B cell (primary cell): Measurements from ENCODE around the gene PAN3. TPM values are rescaled to one million over a fixed set of nuclear protein-coding genes. Genes with fewer than 3 reads are reported as not detected.

Experiments used
- ATAC-seq: fragments of 200-7000 bp; cut with Tn5 transposase; one replicate; pipeline ENCODE4 v1.10.0; 2021; ENCODE audit warnings: low read depth, mild to moderate bottlenecking, moderate number of reproducible peaks, moderate library complexity
- CTCF ChIA-PET: fragments of 350-600 bp; sonication (Branson Sonifier 250); formaldehyde crosslinking; loops from one replicate; lab custom pipeline; 2021; ENCODE audit warnings: antibody characterized with exemption, inconsistent platforms; lab: Charles Lee
- POLR2A ChIA-PET: fragments of 350-600 bp; sonication (Branson Sonifier 250); formaldehyde crosslinking; loops from one replicate; lab custom pipeline; 2021; ENCODE audit warnings: antibody characterized with exemption; lab: Charles Lee
- DNase-seq: peaks from one replicate; pipeline ENCODE4 v3.0.0; 2013
- H2AFZ ChIP-seq: 2 replicates; pipeline ENCODE4 v1.6.1; 2012; ENCODE audit warnings: mild to moderate bottlenecking, low read depth, low read length; ENCODE audit not compliant: insufficient read depth, poor library complexity, severe bottlenecking
- H3K27ac ChIP-seq, 2 donors: 1 replicate in 1 of 2; 2 replicates in 1 of 2; pipeline ENCODE4 v1.5.1; 2012 to 2013; ENCODE audit warnings: low read length in 2 of 2, mild to moderate bottlenecking in 2 of 2, moderate library complexity in 1 of 2
- H3K27me3 ChIP-seq, 4 experiments: fragments of 200-600 bp in 1 of 4; sonication (generic) in 1 of 4; replicated peaks in 1 of 4; 1 replicate in 2 of 4; 2 replicates in 2 of 4; pipeline versions ENCODE4 v1.6.1 to v1.7.0; 2013 to 2016; ENCODE audit warnings: low read length in 3 of 4, mild to moderate bottlenecking in 2 of 4, mixed read lengths in 1 of 4, moderate library complexity in 1 of 4; ENCODE audit not compliant: insufficient read depth in 4 of 4, control insufficient read depth in 3 of 4; ENCODE audit errors: control extremely low read depth in 1 of 4
- H3K36me3 ChIP-seq, 2 experiments: replicated peaks in 1 of 2; 1 replicate in 1 of 2; 2 replicates in 1 of 2; pipeline versions ENCODE4 v1.6.1 to v1.7.1; 2013; ENCODE audit warnings: low read length in 1 of 2; ENCODE audit not compliant: insufficient read depth in 2 of 2, control insufficient read depth in 1 of 2; ENCODE audit errors: control extremely low read depth in 1 of 2, extremely low read depth in 1 of 2
- H3K4me1 ChIP-seq, 2 donors: fragments of 200-600 bp in 1 of 2; sonication (generic) in 1 of 2; 1 replicate in 1 of 2; 2 replicates in 1 of 2; pipeline versions ENCODE4 v1.5.1 to v1.6.1; 2013 to 2017; ENCODE audit warnings: low read length in 2 of 2; ENCODE audit not compliant: control insufficient read depth in 2 of 2, insufficient read depth in 2 of 2
- H3K4me2 ChIP-seq: replicated peaks from 2 replicates; pipeline ENCODE3; 2012; ENCODE audit warnings: mild to moderate bottlenecking, low read depth, low read length; ENCODE audit not compliant: poor library complexity, severe bottlenecking
- H3K4me3 ChIP-seq, 5 experiments: fragments of 200-600 bp in 1 of 5; sonication (generic) in 1 of 5; 1 replicate in 3 of 5; 2 replicates in 2 of 5; pipeline versions ENCODE4 v1.5.1 to v1.7.0; 2011 to 2016; ENCODE audit warnings: low read length in 4 of 5, mild to moderate bottlenecking in 4 of 5, low read depth in 2 of 5, control low read depth in 1 of 5, moderate library complexity in 1 of 5; ENCODE audit not compliant: insufficient read depth in 1 of 5; ENCODE audit errors: control extremely low read depth in 1 of 5, extremely low read depth in 1 of 5
- H3K79me2 ChIP-seq: fragments of 200-600 bp; sonication (generic); one replicate; pipeline ENCODE4 v1.6.0; 2016; ENCODE audit warnings: low read length; ENCODE audit not compliant: control insufficient read depth, insufficient read depth
- H3K9ac ChIP-seq: fragments of 200-600 bp; sonication (generic); 2 replicates; pipeline ENCODE4 v1.6.1; 2017; ENCODE audit warnings: mild to moderate bottlenecking, low read length, moderate library complexity
- H3K9me3 ChIP-seq, 3 donors: one replicate each; pipeline versions ENCODE4 v1.6.1 to v1.7.1; 2013; ENCODE audit warnings: low read length in 2 of 3; ENCODE audit not compliant: control insufficient read depth in 2 of 3, insufficient read depth in 1 of 3; ENCODE audit errors: control extremely low read depth in 1 of 3
- H4K20me1 ChIP-seq: 2 replicates; pipeline ENCODE4 v1.6.0; 2012; ENCODE audit warnings: mild to moderate bottlenecking, low read length; ENCODE audit not compliant: insufficient read depth, control insufficient read depth, poor library complexity, severe bottlenecking
- H3K27ac Mint-ChIP-seq: one replicate; pipeline ENCODE4 v1.8.0; 2021; ENCODE audit warnings: mixed read lengths
- H3K27me3 Mint-ChIP-seq: one replicate; pipeline ENCODE4 v1.8.0; 2021; ENCODE audit warnings: mixed read lengths
- H3K4me1 Mint-ChIP-seq: one replicate; pipeline ENCODE4 v1.8.0; 2021; ENCODE audit warnings: mixed read lengths
- H3K4me3 Mint-ChIP-seq: one replicate; pipeline ENCODE4 v1.8.0; 2021; ENCODE audit warnings: mixed read lengths
- H3K9me3 Mint-ChIP-seq: one replicate; pipeline ENCODE4 v1.8.0; 2022; ENCODE audit warnings: mixed read lengths; ENCODE audit not compliant: insufficient read depth
- EZH2 ChIP-seq: IDR thresholded peaks from 2 replicates; pipeline ENCODE4 v1.6.1; 2012; ENCODE audit warnings: borderline replicate concordance, low read depth, mild to moderate bottlenecking, moderate library complexity, low read length; ENCODE audit not compliant: insufficient read depth, poor library complexity, severe bottlenecking
- WGBS: methylation state at CpG from one replicate; pipeline ENCODE4 v1.1.5; 2013; ENCODE audit warnings: missing lambda C conversion rate; ENCODE audit not compliant: insufficient coverage; 5-methylcytosine and 5-hydroxymethylcytosine counted together
- intact Hi-C: fragments of 100-400 bp; cut with micrococcal nuclease; formaldehyde crosslinking; loops from one replicate; pipeline ENCODE4 v1.10.0; 2022
- polyA plus RNA-seq: library from polyadenylated mRNA; depleted of rRNA; stranded (reverse); fragments of >200 nt; gene quantifications from 2 replicates; pipeline ENCODE4 v1.2.3, GENCODE V29; 2012
- total RNA-seq, 2 donors: library from RNA; stranded (reverse); fragments of 120-200 nt in 1 of 2; gene quantifications; 1 replicate in 1 of 2; 2 replicates in 1 of 2; pipeline versions ENCODE4 v1.2.3 to v1.2.4, GENCODE V29; 2013 to 2022
- TF ChIP-seq, protein P1 (sequence below): fragments of 200-600 bp; IDR thresholded peaks from one replicate; pipeline ENCODE4 v1.8.0; 2022; ENCODE audit warnings: antibody characterized with exemption, mild to moderate bottlenecking

The PAN3 gene
- total and polyA plus RNA-seq, 2 donors (not counting 1 experiment from before 2014, with no cell fraction given) = 23.4 to 117 TPM

GRCh38 chr13:28219408-28220099 is 81.2 kb downstream of the PAN3 start:
- Histone ChIP-seq H3K27me3 (no peaks in the 10 kb centered on the region), H4K20me1 (no peaks in the 10 kb centered on the region), H3K9me3 (no peaks in the 10 kb centered on the region), H3K27ac (no peak overlapping the region), H3K79me2 (peaks cover 16% of the 10 kb centered on the region), H3K9ac (no peak overlapping the region), H2AFZ (no peak overlapping the region), H3K4me2 (no peak overlapping the region), H3K36me3 (peaks cover 1 to 15% of the 10 kb centered on the region in 2 experiments), H3K4me3 (no peak overlapping the region), H3K4me1 (no peaks in the 10 kb centered on the region)
- no peak overlapping the region for H3K4me3 Mint-ChIP-seq
- CTCF ChIA-PET = no interaction called here
- no peaks in the 10 kb centered on the region for H3K9me3 Mint-ChIP-seq
- intact Hi-C loops = loop anchor here (5.0 kb wide), 1 partner anchor 33 kb away; no protein-coding TSS in a partner anchor
- peaks cover 12% of the 10 kb centered on the region for H3K4me1 Mint-ChIP-seq
- TF ChIP-seq EZH2 = no peak
- TF ChIP-seq, protein P1, sequence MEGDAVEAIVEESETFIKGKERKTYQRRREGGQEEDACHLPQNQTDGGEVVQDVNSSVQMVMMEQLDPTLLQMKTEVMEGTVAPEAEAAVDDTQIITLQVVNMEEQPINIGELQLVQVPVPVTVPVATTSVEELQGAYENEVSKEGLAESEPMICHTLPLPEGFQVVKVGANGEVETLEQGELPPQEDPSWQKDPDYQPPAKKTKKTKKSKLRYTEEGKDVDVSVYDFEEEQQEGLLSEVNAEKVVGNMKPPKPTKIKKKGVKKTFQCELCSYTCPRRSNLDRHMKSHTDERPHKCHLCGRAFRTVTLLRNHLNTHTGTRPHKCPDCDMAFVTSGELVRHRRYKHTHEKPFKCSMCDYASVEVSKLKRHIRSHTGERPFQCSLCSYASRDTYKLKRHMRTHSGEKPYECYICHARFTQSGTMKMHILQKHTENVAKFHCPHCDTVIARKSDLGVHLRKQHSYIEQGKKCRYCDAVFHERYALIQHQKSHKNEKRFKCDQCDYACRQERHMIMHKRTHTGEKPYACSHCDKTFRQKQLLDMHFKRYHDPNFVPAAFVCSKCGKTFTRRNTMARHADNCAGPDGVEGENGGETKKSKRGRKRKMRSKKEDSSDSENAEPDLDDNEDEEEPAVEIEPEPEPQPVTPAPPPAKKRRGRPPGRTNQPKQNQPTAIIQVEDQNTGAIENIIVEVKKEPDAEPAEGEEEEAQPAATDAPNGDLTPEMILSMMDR = no peak
- POLR2A ChIA-PET = no interaction called here
- WGBS = no CpG with 5 or more reads among the region's 4 CpGs
- no peaks in the 10 kb centered on the region for H3K27me3 Mint-ChIP-seq
- no peak for DNase-seq
- no peak overlapping the region for H3K27ac Mint-ChIP-seq
- no peak for ATAC-seq

DNA sequence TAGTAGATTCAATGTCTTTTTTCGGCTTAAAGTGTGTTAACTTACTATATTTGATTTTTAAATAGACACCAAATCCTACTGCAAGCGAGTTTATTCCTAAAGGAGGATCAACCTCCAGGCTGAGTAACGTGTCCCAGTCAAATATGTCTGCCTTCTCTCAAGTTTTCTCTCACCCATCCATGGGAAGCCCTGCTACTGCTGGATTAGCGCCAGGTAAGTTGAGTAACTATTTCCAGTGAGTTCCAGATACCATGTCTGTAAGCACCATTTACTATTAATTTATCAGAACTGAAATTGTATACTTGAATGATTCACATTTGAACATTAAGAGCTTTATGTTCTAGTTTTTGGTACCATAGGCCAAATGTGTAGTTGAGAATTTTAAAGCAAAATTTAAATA is 81.8 kb downstream of the PAN3 start:
- H3K79me2 ChIP-seq = peaks cover 10% of the 10 kb centered on the region
- no peak for DNase-seq
- no peak overlapping the region for H2AFZ ChIP-seq
- Mint-ChIP-seq H3K4me3 (no peak overlapping the region), H3K9me3 (no peaks in the 10 kb centered on the region), H3K27me3 (no peaks in the 10 kb centered on the region), H3K27ac (no peak overlapping the region), H3K4me1 (peaks cover 12% of the 10 kb centered on the region)
- no peak overlapping the region for H3K9ac ChIP-seq
- no CpG with 5 or more reads among the region's 4 CpGs for WGBS
- H3K9me3 ChIP-seq = no peaks in the 10 kb centered on the region
- no peak overlapping the region for H3K4me3 ChIP-seq
- H3K36me3 ChIP-seq = peaks cover 1 to 11% of the 10 kb centered on the region in 2 experiments
- no peak overlapping the region for H3K4me2 ChIP-seq
- H3K4me1 ChIP-seq = no peaks in the 10 kb centered on the region
- ATAC-seq = no peak
- intact Hi-C loops = no loop called here
- H3K27ac ChIP-seq = no peak overlapping the region
- POLR2A ChIA-PET = no interaction called here
- CTCF ChIA-PET = no interaction called here
- no peaks in the 10 kb centered on the region for H4K20me1 ChIP-seq
- TF ChIP-seq, protein P1 = no peak
- TF ChIP-seq EZH2 = no peak
- H3K27me3 ChIP-seq = no peaks in the 10 kb centered on the region
